OCI-LY1 (cell line): ENCODE measurements around the gene RBBP4.
"Not testable (repeated sequence)": the region's sequence is repeated elsewhere in the genome, so short reads cannot be mapped to it uniquely, and the experiment has no call there.

ENCODE experiments used
- EZH2 ChIP-seq: fragments of 200-600 bp; sonication (generic), shearing (Covaris generic); IDR thresholded peaks from 2 replicates; pipeline ENCODE4 v1.8.0; 2017; ENCODE audit warnings: borderline replicate concordance, mixed run types, mild to moderate bottlenecking, antibody characterized with exemption, low read length, moderate library complexity, mixed read lengths
- TF ChIP-seq, protein P1 (sequence below): fragments of 200-600 bp; sonication (generic), shearing (Covaris generic); IDR thresholded peaks from 2 replicates; pipeline ENCODE4 v1.5.1; 2017; ENCODE audit warnings: mild to moderate bottlenecking, antibody characterized with exemption, low read length, moderate library complexity, mixed read lengths

DNA sequence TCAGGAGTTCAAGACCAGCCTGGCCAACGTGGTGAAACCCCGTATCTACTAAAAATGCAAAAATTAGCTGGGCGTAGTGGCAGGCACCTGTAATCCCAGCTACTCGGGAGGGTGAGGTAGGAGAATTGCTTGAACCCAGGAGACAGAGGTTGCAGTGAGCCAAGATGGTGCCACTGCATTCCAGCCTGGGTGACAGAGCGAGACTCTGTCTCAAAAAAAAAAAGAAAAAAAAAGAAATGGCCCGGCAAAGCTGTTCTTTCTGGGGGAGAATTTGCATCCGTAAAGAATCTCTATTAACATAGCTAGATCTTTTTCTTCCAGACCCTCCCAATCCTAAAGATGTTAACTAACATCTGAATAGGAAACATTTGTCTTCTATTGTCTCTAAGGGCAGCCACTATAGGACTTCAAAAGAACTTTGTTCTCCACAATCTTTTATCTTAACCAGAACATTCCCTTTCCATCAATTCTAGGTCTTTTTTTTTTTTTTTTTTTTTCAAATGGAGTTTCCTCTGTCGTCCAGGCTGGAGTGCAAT lies 8.6 kb upstream of the RBBP4 start:
- TF ChIP-seq, protein P1, sequence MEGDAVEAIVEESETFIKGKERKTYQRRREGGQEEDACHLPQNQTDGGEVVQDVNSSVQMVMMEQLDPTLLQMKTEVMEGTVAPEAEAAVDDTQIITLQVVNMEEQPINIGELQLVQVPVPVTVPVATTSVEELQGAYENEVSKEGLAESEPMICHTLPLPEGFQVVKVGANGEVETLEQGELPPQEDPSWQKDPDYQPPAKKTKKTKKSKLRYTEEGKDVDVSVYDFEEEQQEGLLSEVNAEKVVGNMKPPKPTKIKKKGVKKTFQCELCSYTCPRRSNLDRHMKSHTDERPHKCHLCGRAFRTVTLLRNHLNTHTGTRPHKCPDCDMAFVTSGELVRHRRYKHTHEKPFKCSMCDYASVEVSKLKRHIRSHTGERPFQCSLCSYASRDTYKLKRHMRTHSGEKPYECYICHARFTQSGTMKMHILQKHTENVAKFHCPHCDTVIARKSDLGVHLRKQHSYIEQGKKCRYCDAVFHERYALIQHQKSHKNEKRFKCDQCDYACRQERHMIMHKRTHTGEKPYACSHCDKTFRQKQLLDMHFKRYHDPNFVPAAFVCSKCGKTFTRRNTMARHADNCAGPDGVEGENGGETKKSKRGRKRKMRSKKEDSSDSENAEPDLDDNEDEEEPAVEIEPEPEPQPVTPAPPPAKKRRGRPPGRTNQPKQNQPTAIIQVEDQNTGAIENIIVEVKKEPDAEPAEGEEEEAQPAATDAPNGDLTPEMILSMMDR, result not testable (repeated sequence)
- TF ChIP-seq EZH2, result not testable (repeated sequence)
